Activated CD8-positive, alpha-beta memory T cell treated with anti-CD3 and anti-CD28 coated beads for 48 hours (primary cell): ENCODE data around the gene HCRTR2.

Experiments used
- DNase-seq, 3 experiments: peaks; one replicate each; pipeline ENCODE4 v3.0.0-alpha.2; 2020; ENCODE audit warnings: low read depth in 2 of 3, low spot score in 2 of 3

The HCRTR2 gene

DNA sequence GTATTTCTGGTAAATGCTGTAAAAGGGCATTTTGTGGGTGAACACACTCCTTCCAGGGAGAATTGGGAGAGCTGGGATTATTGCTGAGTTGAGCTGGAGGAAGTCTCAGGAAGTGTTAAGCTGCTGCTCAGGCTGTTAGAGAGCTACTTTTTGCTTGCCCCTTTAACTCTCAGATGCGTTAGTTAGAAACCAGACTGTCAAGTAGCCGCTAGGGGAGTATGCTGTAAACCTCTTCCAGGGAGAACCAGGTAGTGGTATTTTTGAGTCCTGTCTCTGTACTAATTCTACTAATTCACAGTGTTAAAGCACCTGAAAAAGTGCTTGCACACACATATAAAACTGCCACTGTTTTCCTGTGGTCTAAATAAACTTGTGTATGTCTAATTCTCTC lies 146.4 kb downstream of the HCRTR2 start:
- DNase-seq = no peak

- DNase-seq = no peak
These were observed 152.9 kb downstream of the HCRTR2 start, which contains the start of gene GFRAL for GRCh38 chr6:55327169-55327568. GFRAL (plus strand) TSS chr6:55327469; CDS start chr6:55327555, 86 bp downstream.
